Measurements from ENCODE around the gene AGO3. TPM values are rescaled to one million over a fixed set of nuclear protein-coding genes. Genes with fewer than 3 reads are reported as not detected.

AGO3 gene
- total and polyA plus RNA-seq, 5 donors from 2014 or later: 8.1 to 36.7 (median 9.6) TPM

- peaks cover 34% of the 10 kb centered on the region for H3K36me3 ChIP-seq (ENCODE audit: control insufficient read depth, insufficient read depth, low read length)
- ATAC-seq (ENCODE audit: low read depth in 2 of 2): no peak
- H3K27me3 ChIP-seq (ENCODE audit: control insufficient read depth, insufficient read depth, low read length): peaks cover 3% of the 10 kb centered on the region
- peak in 1 of 3 donors; percentile 20 for DNase-seq
- H3K4me1 Mint-ChIP-seq: peaks cover 0 to 33% (median 24%) of the 10 kb centered on the region in 4 donors
- peaks cover 19% of the 10 kb centered on the region for H3K4me1 ChIP-seq (ENCODE audit: control insufficient read depth, insufficient read depth, low read length, poor library complexity, severe bottlenecking)
- H3K27ac Mint-ChIP-seq: peak overlapping the region; percentile 93 to 99 (median 94)
- H3K4me3 Mint-ChIP-seq: peak overlapping the region; percentile 89 to 98 (median 90)
- no peaks in the 10 kb centered on the region for H3K9me3 ChIP-seq (ENCODE audit: control insufficient read depth in 2 of 2, low read length in 2 of 2)
- H3K4me3 ChIP-seq (ENCODE audit: low read depth, low read length): peak overlapping the region; percentile 90
- peaks cover 10% of the 10 kb centered on the region for H3K27me3 Mint-ChIP-seq
- H3K27ac ChIP-seq (ENCODE audit: insufficient read depth, low read length, poor library complexity, severe bottlenecking): peak overlapping the region; percentile 90
- H3K36me3 Mint-ChIP-seq: no peaks in the 10 kb centered on the region
- H3K9me3 Mint-ChIP-seq: peaks cover 0 to 3% (median 0%) of the 10 kb centered on the region in 7 donors
These were observed 158.7 kb downstream of the AGO3 start for GRCh38 chr1:36089393-36090121.

- peaks cover 0 to 33% (median 24%) of the 10 kb centered on the region in 4 donors for H3K4me1 Mint-ChIP-seq
- H3K27me3 Mint-ChIP-seq: peaks cover 4% of the 10 kb centered on the region
- no peak for ATAC-seq (ENCODE audit: low read depth in 2 of 2)
- H3K4me3 Mint-ChIP-seq: peak overlapping the region in 2 of 4 donors; percentile 71 to 91
- H3K36me3 ChIP-seq (ENCODE audit: control insufficient read depth, insufficient read depth, low read length): peaks cover 48% of the 10 kb centered on the region
- H3K9me3 Mint-ChIP-seq: peaks cover 0 to 3% (median 0%) of the 10 kb centered on the region in 7 donors
- peaks cover 19% of the 10 kb centered on the region for H3K4me1 ChIP-seq (ENCODE audit: control insufficient read depth, insufficient read depth, low read length, poor library complexity, severe bottlenecking)
- H3K9me3 ChIP-seq (ENCODE audit: control insufficient read depth in 2 of 2, low read length in 2 of 2): no peaks in the 10 kb centered on the region
- no peak overlapping the region for H3K27ac ChIP-seq (ENCODE audit: insufficient read depth, low read length, poor library complexity, severe bottlenecking)
- no peak overlapping the region for H3K27ac Mint-ChIP-seq
- H3K27me3 ChIP-seq (ENCODE audit: control insufficient read depth, insufficient read depth, low read length): no peaks in the 10 kb centered on the region
- H3K4me3 ChIP-seq (ENCODE audit: low read depth, low read length): no peak overlapping the region
- H3K36me3 Mint-ChIP-seq: no peaks in the 10 kb centered on the region
- DNase-seq: no peak
These were observed 160.2 kb downstream of the AGO3 start for GRCh38 chr1:36091141-36091540.

- peaks cover 19% of the 10 kb centered on the region for H3K4me1 ChIP-seq (ENCODE audit: control insufficient read depth, insufficient read depth, low read length, poor library complexity, severe bottlenecking)
- H3K36me3 Mint-ChIP-seq: no peaks in the 10 kb centered on the region
- H3K4me1 Mint-ChIP-seq: peaks cover 0 to 33% (median 24%) of the 10 kb centered on the region in 4 donors
- no peak overlapping the region for H3K27ac Mint-ChIP-seq
- peak overlapping the region; percentile 56 to 91 (median 74) for H3K4me3 Mint-ChIP-seq
- H3K27me3 Mint-ChIP-seq: peaks cover 4% of the 10 kb centered on the region
- no peaks in the 10 kb centered on the region for H3K27me3 ChIP-seq (ENCODE audit: control insufficient read depth, insufficient read depth, low read length)
- ATAC-seq (ENCODE audit: low read depth in 2 of 2): no peak
- peaks cover 52% of the 10 kb centered on the region for H3K36me3 ChIP-seq (ENCODE audit: control insufficient read depth, insufficient read depth, low read length)
- H3K4me3 ChIP-seq (ENCODE audit: low read depth, low read length): no peak overlapping the region
- no peaks in the 10 kb centered on the region for H3K9me3 ChIP-seq (ENCODE audit: control insufficient read depth in 2 of 2, low read length in 2 of 2)
- H3K27ac ChIP-seq (ENCODE audit: insufficient read depth, low read length, poor library complexity, severe bottlenecking): no peak overlapping the region
- no peaks in the 10 kb centered on the region for H3K9me3 Mint-ChIP-seq
- no peak for DNase-seq
These were observed 160.8 kb downstream of the AGO3 start for GRCh38 chr1:36091698-36092097.

- H3K27me3 Mint-ChIP-seq: peaks cover 4% of the 10 kb centered on the region
- H3K36me3 Mint-ChIP-seq: no peaks in the 10 kb centered on the region
- H3K27ac Mint-ChIP-seq: no peak overlapping the region
- Histone ChIP-seq H3K36me3 (ENCODE audit: control insufficient read depth, insufficient read depth, low read length) (peaks cover 52% of the 10 kb centered on the region), H3K9me3 (ENCODE audit: control insufficient read depth in 2 of 2, low read length in 2 of 2) (no peaks in the 10 kb centered on the region), H3K4me1 (ENCODE audit: control insufficient read depth, insufficient read depth, low read length, poor library complexity, severe bottlenecking) (peaks cover 19% of the 10 kb centered on the region), H3K27ac (ENCODE audit: insufficient read depth, low read length, poor library complexity, severe bottlenecking) (no peak overlapping the region), H3K4me3 (ENCODE audit: low read depth, low read length) (no peak overlapping the region), H3K27me3 (ENCODE audit: control insufficient read depth, insufficient read depth, low read length) (no peaks in the 10 kb centered on the region)
- no peak for ATAC-seq (ENCODE audit: low read depth in 2 of 2)
- H3K9me3 Mint-ChIP-seq: no peaks in the 10 kb centered on the region
- DNase-seq: no peak
- peaks cover 0 to 33% (median 23%) of the 10 kb centered on the region in 4 donors for H3K4me1 Mint-ChIP-seq
- H3K4me3 Mint-ChIP-seq: peak overlapping the region in 2 of 4 donors; percentile 71 to 80
These were observed 161.4 kb downstream of the AGO3 start for GRCh38 chr1:36092166-36092797.

- no peak for ATAC-seq (ENCODE audit: low read depth in 2 of 2)
- Histone ChIP-seq H3K4me1 (ENCODE audit: control insufficient read depth, insufficient read depth, low read length, poor library complexity, severe bottlenecking) (peaks cover 19% of the 10 kb centered on the region), H3K9me3 (ENCODE audit: control insufficient read depth in 2 of 2, low read length in 2 of 2) (no peaks in the 10 kb centered on the region), H3K4me3 (ENCODE audit: low read depth, low read length) (no peak overlapping the region), H3K27ac (ENCODE audit: insufficient read depth, low read length, poor library complexity, severe bottlenecking) (no peak overlapping the region), H3K36me3 (ENCODE audit: control insufficient read depth, insufficient read depth, low read length) (peaks cover 52% of the 10 kb centered on the region), H3K27me3 (ENCODE audit: control insufficient read depth, insufficient read depth, low read length) (no peaks in the 10 kb centered on the region)
- H3K4me1 Mint-ChIP-seq: peaks cover 0 to 33% (median 23%) of the 10 kb centered on the region in 4 donors
- H3K27ac Mint-ChIP-seq: no peak overlapping the region
- H3K36me3 Mint-ChIP-seq: no peaks in the 10 kb centered on the region
- H3K4me3 Mint-ChIP-seq: peak overlapping the region in 1 of 4 donors; percentile 71
- no peaks in the 10 kb centered on the region for H3K9me3 Mint-ChIP-seq
- no peak for DNase-seq
- H3K27me3 Mint-ChIP-seq: peaks cover 4% of the 10 kb centered on the region
These were observed 161.9 kb downstream of the AGO3 start for GRCh38 chr1:36092798-36093185.

GRCh38 chr1:36093226-36093625, 162.3 kb downstream of the AGO3 start:
- H3K36me3 Mint-ChIP-seq: no peaks in the 10 kb centered on the region
- peaks cover 4% of the 10 kb centered on the region for H3K27me3 Mint-ChIP-seq
- no peaks in the 10 kb centered on the region for H3K9me3 ChIP-seq (ENCODE audit: control insufficient read depth in 2 of 2, low read length in 2 of 2)
- DNase-seq (no peak), ATAC-seq (ENCODE audit: low read depth in 2 of 2) (no peak)
- H3K4me3 ChIP-seq (ENCODE audit: low read depth, low read length): no peak overlapping the region
- H3K4me1 Mint-ChIP-seq: peaks cover 0 to 33% (median 22%) of the 10 kb centered on the region in 4 donors
- no peak overlapping the region for H3K4me3 Mint-ChIP-seq
- H3K4me1 ChIP-seq (ENCODE audit: control insufficient read depth, insufficient read depth, low read length, poor library complexity, severe bottlenecking): peaks cover 15% of the 10 kb centered on the region
- no peak overlapping the region for H3K27ac ChIP-seq (ENCODE audit: insufficient read depth, low read length, poor library complexity, severe bottlenecking)
- peak overlapping the region in 1 of 3 donors; percentile 44 for H3K27ac Mint-ChIP-seq
- H3K9me3 Mint-ChIP-seq: no peaks in the 10 kb centered on the region
- no peaks in the 10 kb centered on the region for H3K27me3 ChIP-seq (ENCODE audit: control insufficient read depth, insufficient read depth, low read length)
- peaks cover 52% of the 10 kb centered on the region for H3K36me3 ChIP-seq (ENCODE audit: control insufficient read depth, insufficient read depth, low read length)

GRCh38 chr1:36093929-36094328, 163.0 kb downstream of the AGO3 start:
- H3K27ac ChIP-seq (ENCODE audit: insufficient read depth, low read length, poor library complexity, severe bottlenecking): no peak overlapping the region
- peaks cover 52% of the 10 kb centered on the region for H3K36me3 ChIP-seq (ENCODE audit: control insufficient read depth, insufficient read depth, low read length)
- ATAC-seq (ENCODE audit: low read depth in 2 of 2) (no peak), DNase-seq (no peak)
- peaks cover 12% of the 10 kb centered on the region for H3K4me1 ChIP-seq (ENCODE audit: control insufficient read depth, insufficient read depth, low read length, poor library complexity, severe bottlenecking)
- H3K4me3 Mint-ChIP-seq: no peak overlapping the region
- peaks cover 4% of the 10 kb centered on the region for H3K27me3 Mint-ChIP-seq
- no peak overlapping the region for H3K27ac Mint-ChIP-seq
- peaks cover 0 to 28% (median 21%) of the 10 kb centered on the region in 4 donors for H3K4me1 Mint-ChIP-seq
- no peaks in the 10 kb centered on the region for H3K27me3 ChIP-seq (ENCODE audit: control insufficient read depth, insufficient read depth, low read length)
- no peaks in the 10 kb centered on the region for H3K9me3 ChIP-seq (ENCODE audit: control insufficient read depth in 2 of 2, low read length in 2 of 2)
- H3K9me3 Mint-ChIP-seq: no peaks in the 10 kb centered on the region
- H3K4me3 ChIP-seq (ENCODE audit: low read depth, low read length): no peak overlapping the region
- no peaks in the 10 kb centered on the region for H3K36me3 Mint-ChIP-seq

Measured in CD4-positive, CD25-positive, alpha-beta regulatory T cell (primary cell).